Smooth muscle cell (in vitro differentiated cells): Measurements from ENCODE around the gene TGFA. TPM values are rescaled to one million over a fixed set of nuclear protein-coding genes. Genes with fewer than 3 reads are reported as not detected.

ENCODE experiments used
- DNase-seq: peaks from one replicate; lab custom pipeline; 2025; ENCODE audit not compliant: unreplicated experiment; lab: John Stamatoyannopoulos, UW
- H2AFZ ChIP-seq: fragments of 200-600 bp; sonication (generic); 2 replicates; pipeline ENCODE4 v1.6.0; 2016; ENCODE audit warnings: antibody characterized with exemption, low read depth, mild to moderate bottlenecking
- H3F3A ChIP-seq: fragments of 200-600 bp; sonication (generic); 2 replicates; pipeline ENCODE4 v1.6.0; 2017; ENCODE audit warnings: antibody characterized with exemption, low read depth
- H3K27ac ChIP-seq: fragments of 200-600 bp; sonication (generic); 2 replicates; pipeline ENCODE4 v1.5.1; 2016; ENCODE audit warnings: low read depth, mild to moderate bottlenecking
- H3K27me3 ChIP-seq: fragments of 200-600 bp; sonication (generic); 2 replicates; pipeline ENCODE4 v1.6.1; 2016; ENCODE audit warnings: low read depth, mild to moderate bottlenecking
- H3K36me3 ChIP-seq: fragments of 200-600 bp; sonication (generic); 2 replicates; pipeline ENCODE4 v1.5.1; 2016; ENCODE audit warnings: low read depth
- H3K4me1 ChIP-seq: fragments of 200-600 bp; sonication (generic); 2 replicates; pipeline ENCODE4 v1.5.1; 2016; ENCODE audit warnings: low read depth
- H3K4me2 ChIP-seq: fragments of 200-600 bp; sonication (generic); 2 replicates; pipeline ENCODE4 v1.6.0; 2016; ENCODE audit warnings: mild to moderate bottlenecking
- H3K4me3 ChIP-seq: fragments of 200-600 bp; sonication (generic); 2 replicates; pipeline ENCODE4 v1.5.1; 2016; ENCODE audit warnings: mild to moderate bottlenecking
- H3K79me2 ChIP-seq: fragments of 200-600 bp; sonication (generic); 2 replicates; pipeline ENCODE4 v1.6.0; 2016; ENCODE audit warnings: low read depth, mild to moderate bottlenecking
- H3K9ac ChIP-seq: fragments of 200-600 bp; sonication (generic); 2 replicates; pipeline ENCODE4 v1.6.0; 2016; ENCODE audit warnings: low read depth
- H3K9me3 ChIP-seq: fragments of 200-600 bp; sonication (generic); replicated peaks from 2 replicates; pipeline ENCODE4 v1.5.1; 2016; ENCODE audit warnings: low read depth
- H4K20me1 ChIP-seq: fragments of 200-600 bp; sonication (generic); 2 replicates; pipeline ENCODE4 v1.6.0; 2016; ENCODE audit warnings: low read depth
- CTCF ChIP-seq: fragments of 200-600 bp; sonication (generic); IDR thresholded peaks from 2 replicates; pipeline ENCODE4 v1.5.1; 2017; ENCODE audit warnings: borderline replicate concordance, mild to moderate bottlenecking, antibody characterized with exemption; ENCODE audit not compliant: insufficient read depth, poor library complexity, severe bottlenecking
- WGBS: methylation state at CpG from one replicate; pipeline ENCODE4 v1.1.7; 2016; ENCODE audit warnings: low lambda C conversion rate; 5-methylcytosine and 5-hydroxymethylcytosine counted together
- polyA plus RNA-seq: library from polyadenylated mRNA; unstranded; fragments of >200 nt; fragmentation: Nextera tagmentation; extraction: Ambion mirVana; gene quantifications from 2 replicates; pipeline ENCODE4 v1.2.1, GENCODE V29; 2016
- total RNA-seq: library from RNA; depleted of rRNA; stranded (reverse); fragments of >200 nt; gene quantifications from 2 replicates; pipeline ENCODE4 v1.2.3, GENCODE V29; 2014

The TGFA gene
- total and polyA plus RNA-seq, 2 experiments from 2014 or later = 0.21 to 2.4 TPM

- Histone ChIP-seq H3K9ac (no peak overlapping the region), H2AFZ (no peak overlapping the region), H3K9me3 (no peaks in the 10 kb centered on the region), H3K27ac (no peak overlapping the region), H3K79me2 (no peaks in the 10 kb centered on the region), H3F3A (no peaks in the 10 kb centered on the region), H3K36me3 (no peaks in the 10 kb centered on the region), H3K4me1 (no peaks in the 10 kb centered on the region), H3K27me3 (peaks cover 4% of the 10 kb centered on the region), H3K4me2 (no peak overlapping the region), H3K4me3 (no peak overlapping the region), H4K20me1 (no peaks in the 10 kb centered on the region)
- no peak for TF ChIP-seq CTCF
- DNase-seq = no peak
- WGBS = 92% methylated on average over 7 of the region's 7 CpGs
These were observed 82.5 kb downstream of the TGFA start for GRCh38 chr2:70471129-70471528.

- Histone ChIP-seq H3K4me1 (no peaks in the 10 kb centered on the region), H3K4me3 (no peak overlapping the region), H3K9me3 (no peaks in the 10 kb centered on the region), H3K79me2 (no peaks in the 10 kb centered on the region), H3F3A (no peaks in the 10 kb centered on the region), H3K36me3 (no peaks in the 10 kb centered on the region), H4K20me1 (no peaks in the 10 kb centered on the region), H3K27ac (no peak overlapping the region), H2AFZ (no peak overlapping the region), H3K9ac (no peak overlapping the region), H3K4me2 (no peak overlapping the region), H3K27me3 (peaks cover 4% of the 10 kb centered on the region)
- 70% methylated on average over 6 of the region's 7 CpGs for WGBS
- no peak for DNase-seq
- TF ChIP-seq CTCF = no peak
These were observed 83.7 kb downstream of the TGFA start for GRCh38 chr2:70469961-70470360.

- H3K4me2 ChIP-seq = no peak overlapping the region
- H3K36me3 ChIP-seq = no peaks in the 10 kb centered on the region
- TF ChIP-seq CTCF = no peak
- no peak overlapping the region for H2AFZ ChIP-seq
- H3K27me3 ChIP-seq = peaks cover 7% of the 10 kb centered on the region
- H3K4me3 ChIP-seq = no peak overlapping the region
- no peaks in the 10 kb centered on the region for H3K4me1 ChIP-seq
- no peaks in the 10 kb centered on the region for H3K79me2 ChIP-seq
- H3F3A ChIP-seq = no peaks in the 10 kb centered on the region
- no peak for DNase-seq
- no peak overlapping the region for H3K27ac ChIP-seq
- 85% methylated on average over 7 of the region's 7 CpGs for WGBS
- no peaks in the 10 kb centered on the region for H4K20me1 ChIP-seq
- H3K9me3 ChIP-seq = no peaks in the 10 kb centered on the region
- H3K9ac ChIP-seq = no peak overlapping the region
These were observed 84.2 kb downstream of the TGFA start for GRCh38 chr2:70469435-70469834.

- no peak overlapping the region for H2AFZ ChIP-seq
- no peak for DNase-seq
- H3K27me3 ChIP-seq = peaks cover 7% of the 10 kb centered on the region
- no peaks in the 10 kb centered on the region for H3K9me3 ChIP-seq
- no peak overlapping the region for H3K4me3 ChIP-seq
- no peak overlapping the region for H3K4me2 ChIP-seq
- no peak overlapping the region for H3K9ac ChIP-seq
- 70% methylated on average over 1 of the region's 1 CpG for WGBS
- no peak for TF ChIP-seq CTCF
- no peaks in the 10 kb centered on the region for H3K36me3 ChIP-seq
- H3F3A ChIP-seq = no peaks in the 10 kb centered on the region
- no peak overlapping the region for H3K27ac ChIP-seq
- no peaks in the 10 kb centered on the region for H4K20me1 ChIP-seq
- no peaks in the 10 kb centered on the region for H3K4me1 ChIP-seq
- no peaks in the 10 kb centered on the region for H3K79me2 ChIP-seq
These were observed 84.7 kb downstream of the TGFA start for GRCh38 chr2:70468878-70469277.
